Stimulated activated naive CD4-positive, alpha-beta T cell treated with Interleukin-2 at 50 U/mL for 16 hours (primary cell): ENCODE results near the gene RUNDC1.

Experiments used
- DNase-seq: peaks from one replicate; lab custom pipeline; 2025; lab: John Stamatoyannopoulos, UW

Gene RUNDC1

DNA sequence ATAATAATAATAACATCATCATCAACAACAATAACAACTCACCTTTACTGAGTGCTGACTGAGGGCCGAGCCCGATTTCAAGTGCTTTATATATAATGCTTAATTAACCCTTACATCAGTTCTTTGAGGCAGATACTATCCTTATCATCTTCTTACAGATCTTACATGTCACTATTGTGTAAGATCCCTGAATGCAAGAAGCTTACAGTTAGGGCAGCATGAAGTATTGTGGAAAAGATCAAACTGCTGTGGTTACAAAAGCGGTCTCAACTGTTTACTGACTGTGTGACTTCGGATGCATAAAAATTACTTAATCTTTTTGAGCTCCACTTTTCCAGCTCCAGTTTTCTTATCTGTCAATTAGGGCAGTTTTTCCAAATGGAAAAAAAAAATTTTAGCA, 38.6 kb downstream of the RUNDC1 start:
- no peak for DNase-seq

DNA sequence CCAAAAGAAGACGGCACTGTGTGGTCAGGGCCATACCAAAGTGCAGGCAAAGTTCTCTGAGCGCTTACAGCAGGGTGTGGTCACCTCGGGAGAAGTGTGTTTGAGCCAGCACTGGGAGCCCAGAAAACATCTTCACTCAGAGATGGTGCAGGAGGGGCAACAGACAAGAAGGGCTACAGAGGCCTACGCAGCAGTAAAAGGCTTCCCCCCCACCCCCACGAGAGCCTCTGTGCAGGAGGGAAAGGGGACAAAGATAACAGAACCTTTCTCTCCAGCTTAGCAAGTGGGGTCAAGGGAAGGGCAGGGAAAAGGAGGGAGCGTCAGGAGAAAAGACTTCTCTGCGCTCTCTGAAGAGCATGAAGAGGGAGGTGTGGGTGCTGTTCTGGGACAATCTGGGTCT, 39.1 kb downstream of the RUNDC1 start:
- no peak for DNase-seq

DNA sequence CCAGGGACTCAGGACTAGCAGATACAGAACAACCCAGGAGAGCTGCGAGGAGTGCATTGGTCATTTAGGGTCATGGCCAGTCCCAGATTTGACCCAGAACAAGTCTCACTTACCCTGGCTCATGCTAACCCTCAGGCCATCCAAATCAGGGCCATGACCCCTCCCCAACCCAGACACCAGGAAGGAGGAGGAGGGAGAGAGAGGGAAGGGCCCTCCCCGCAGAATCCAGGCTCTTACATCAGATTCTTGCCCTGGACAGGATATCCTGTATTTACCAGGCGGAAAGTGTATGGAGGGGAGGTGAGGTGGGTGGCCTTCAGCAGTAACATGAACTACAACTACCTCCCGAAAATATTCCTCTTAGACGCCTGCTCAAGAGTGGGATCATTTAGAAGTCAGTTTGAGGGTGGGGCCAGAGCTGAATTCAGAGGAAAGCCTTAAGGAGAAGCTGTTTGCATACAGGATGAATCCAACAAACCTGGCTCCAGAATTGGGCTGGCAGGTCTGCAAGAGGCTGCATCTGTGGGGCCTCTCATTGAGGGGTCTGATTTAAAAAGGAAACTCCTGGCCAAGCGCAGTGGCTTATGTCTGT, 39.8 kb downstream of the RUNDC1 start:
- DNase-seq: no peak

DNA sequence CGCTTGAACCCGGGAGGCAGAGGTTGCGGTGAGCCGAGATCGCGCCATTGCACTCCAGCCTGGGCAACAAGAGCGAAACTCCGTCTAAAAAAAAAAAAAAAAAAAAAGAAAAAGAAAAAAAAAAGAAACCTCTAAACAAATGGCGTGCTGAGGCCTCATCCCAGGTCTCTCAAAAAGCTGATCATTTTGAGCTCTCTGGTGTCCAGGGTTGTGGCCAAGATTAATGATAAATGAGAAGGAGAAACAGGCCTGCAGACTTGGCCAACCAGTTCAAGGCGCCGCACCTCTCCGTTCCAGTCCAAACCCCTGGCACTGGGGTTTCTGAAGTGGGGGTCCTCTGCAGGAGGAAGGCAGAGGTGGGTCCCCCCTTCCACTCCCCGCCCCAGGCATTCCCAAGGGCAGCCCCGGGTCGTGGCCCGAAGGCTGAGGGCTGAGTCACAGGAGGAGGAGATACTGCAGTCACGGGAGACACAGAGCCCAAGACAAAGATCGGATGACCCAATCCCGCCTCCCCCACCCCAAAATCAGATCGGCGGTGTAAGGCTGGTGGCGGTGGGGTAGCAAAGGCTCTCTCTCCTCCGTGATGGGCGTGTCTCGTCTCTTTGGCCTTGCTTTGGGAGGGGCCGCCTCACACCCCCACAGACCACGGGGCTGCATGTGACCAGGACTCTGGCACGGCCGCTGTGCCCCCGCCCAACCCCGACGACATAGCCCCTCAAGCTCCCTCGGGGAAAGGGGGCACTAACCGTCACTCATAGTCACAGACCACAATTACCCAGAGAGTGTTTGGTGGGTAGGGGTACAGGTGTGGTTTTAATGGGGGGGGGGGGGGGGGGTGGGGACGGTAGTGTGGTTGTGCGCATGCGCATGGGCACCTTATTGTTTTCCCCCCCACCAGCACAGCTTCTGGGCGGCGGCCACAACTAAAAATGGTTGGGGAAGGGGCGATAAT, 40.7 kb downstream of the RUNDC1 start:
- DNase-seq: peak; percentile 48

DNA sequence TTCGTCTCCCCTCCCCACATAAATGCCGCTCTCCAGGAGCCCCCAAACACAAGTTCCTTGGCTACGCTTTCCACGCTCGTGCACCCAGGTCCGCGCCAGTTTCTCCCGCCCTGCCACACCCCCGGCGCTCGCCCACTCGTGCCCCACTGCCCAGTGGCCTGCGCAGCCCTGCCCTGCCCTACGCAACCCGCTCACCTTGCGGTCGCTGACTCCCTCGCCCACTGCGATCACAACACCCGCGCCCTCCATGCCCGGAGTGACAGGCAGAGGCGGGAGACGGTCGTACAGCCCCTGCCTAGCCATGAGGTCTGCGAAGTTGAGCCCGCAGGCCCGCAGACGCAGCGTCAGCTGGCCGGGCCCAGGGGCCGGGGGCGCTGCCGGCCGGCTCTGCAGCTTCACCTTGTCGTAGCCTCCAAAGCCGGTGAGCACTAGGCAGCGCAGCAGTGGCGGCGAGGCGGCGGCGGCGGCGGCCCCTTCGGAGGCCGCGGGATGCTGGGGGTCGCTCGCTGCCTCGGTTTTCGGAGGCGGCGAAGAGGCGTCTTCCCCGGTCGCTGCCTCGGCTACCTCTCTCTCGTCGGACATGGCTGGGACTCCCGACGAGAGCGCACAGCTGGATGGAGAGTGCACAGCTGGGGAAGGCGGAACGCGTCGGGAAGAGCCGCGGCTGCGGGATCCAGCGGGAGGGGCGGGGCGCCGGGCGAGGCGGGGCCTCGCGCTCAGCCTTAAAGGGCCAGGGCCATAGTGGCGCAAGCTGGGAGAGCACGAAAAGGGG, 41.6 kb downstream of the RUNDC1 start, which contains the start of gene VAT1:
Gene VAT1, minus strand, starts transcription at position 645 of the 772 bp plus-strand sequence. Its CDS starts 63 bp downstream, at position 582.
- peak; percentile 61 for DNase-seq

DNA sequence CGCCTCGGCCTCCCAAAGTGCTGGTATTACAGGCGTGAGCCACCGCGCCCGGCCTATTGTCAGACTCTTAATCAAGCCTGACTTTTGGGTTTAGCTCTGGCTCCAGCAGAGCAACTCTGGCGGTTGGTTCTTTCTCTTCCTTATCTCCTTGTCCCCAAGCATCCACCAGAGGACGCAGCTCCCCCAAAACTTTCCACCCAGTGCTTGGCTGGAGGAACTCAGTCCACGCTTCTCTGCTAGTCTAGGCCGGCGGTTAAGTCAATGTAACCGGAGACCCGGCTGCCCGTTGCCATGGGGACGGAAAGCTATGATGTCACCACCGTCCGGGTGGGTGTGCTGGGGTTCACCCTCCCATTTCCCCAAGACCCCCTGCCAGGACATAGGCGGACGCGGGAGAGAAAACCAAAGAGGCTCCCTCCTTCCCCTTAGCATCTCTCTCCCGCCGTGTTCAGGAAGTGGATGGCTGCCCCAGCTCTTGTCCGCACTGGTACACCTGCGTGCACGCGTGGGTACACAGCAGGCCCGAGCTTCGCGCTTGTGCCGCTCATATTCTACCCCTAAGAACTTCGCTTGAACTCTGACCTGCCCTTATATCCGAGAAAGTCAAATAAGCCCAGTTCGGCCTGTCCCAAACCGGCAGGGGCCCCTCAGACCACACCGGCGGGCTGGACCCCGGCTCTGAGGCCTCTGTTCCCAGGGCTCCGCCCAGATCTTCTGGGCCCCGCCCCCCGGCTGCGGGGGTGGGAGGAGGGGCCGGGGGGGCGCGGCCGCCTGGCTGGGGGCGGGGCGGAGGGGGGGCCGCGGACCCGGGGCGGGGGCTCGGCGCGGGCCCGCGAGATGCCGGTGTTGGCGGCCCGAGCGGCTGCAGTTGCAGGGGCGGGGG, 44.3 kb downstream of the RUNDC1 start, which contains the start of gene RND2:
Gene RND2, plus strand, starts transcription at position 825 of the 883 bp plus-strand sequence. CDS start 117 bp downstream, outside the sequence.
- DNase-seq: peak; percentile 75

DNA sequence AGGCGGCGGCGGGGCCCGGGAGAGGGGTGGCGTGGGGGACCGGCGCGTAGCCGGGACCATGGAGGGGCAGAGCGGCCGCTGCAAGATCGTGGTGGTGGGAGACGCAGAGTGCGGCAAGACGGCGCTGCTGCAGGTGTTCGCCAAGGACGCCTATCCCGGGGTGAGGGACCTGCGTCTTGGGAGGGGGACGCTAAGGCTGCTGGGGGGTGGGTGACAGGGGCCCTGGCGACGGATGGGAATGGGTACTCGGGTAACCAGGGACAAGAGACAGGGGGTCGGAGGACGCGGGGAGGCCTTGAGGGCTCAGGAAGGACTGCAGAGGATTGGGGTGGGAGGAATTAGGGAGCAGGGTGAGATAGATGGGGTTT, 44.9 kb downstream of the RUNDC1 start:
- DNase-seq: no peak

DNA sequence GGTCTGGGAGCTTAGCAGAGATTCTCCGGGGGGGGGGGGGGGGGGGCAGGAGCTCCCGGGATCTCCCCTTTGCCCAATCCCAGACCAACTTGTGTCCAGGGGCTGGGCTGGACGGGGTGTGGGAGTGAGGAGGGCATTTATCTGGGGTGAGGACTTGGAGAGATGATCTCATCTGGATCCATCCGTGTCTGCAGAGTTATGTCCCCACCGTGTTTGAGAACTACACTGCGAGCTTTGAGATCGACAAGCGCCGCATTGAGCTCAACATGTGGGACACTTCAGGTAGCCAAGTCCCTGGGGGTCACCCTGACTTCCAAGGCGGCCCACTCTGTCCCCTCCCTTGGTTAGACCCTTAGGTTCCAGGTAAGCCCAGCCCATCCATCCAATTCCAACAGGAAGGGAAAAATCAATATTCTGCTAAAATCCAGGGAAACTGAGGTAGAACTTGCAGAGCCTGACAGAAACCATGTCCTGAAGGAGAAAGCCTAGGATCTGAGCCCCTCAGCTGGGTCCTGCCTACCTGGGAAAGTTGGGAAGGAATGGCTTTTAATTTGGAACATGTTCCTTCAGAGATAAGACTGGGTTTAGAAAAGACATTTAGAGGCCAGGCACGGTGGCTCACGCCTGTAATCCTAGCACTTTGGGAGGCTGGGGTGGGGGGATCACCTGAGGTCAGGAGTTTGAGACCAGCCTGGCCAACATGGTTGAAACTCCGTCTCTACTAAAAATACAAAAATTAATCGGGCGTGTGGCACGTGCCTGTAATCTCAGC, 45.6 kb downstream of the RUNDC1 start:
- no peak for DNase-seq

DNA sequence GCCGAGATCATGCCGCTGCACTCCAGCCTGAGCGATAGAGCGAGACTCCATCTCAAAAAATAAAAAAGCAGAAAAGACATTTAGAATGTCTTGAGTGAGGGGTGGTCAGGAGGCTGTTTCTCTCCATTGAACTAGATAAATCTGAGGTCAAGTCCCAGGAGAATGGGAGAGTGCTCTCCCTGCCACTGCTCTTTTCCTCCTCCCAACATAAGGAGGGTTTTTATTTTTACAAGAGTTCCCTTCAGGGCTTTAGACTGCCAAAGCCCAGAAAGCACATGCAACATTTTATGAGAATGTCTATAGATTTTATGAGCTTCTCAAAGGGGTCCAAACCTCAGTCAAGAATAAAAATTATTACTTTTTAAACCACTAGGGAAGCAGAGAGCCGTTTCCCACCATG, 46.2 kb downstream of the RUNDC1 start:
- DNase-seq: no peak

DNA sequence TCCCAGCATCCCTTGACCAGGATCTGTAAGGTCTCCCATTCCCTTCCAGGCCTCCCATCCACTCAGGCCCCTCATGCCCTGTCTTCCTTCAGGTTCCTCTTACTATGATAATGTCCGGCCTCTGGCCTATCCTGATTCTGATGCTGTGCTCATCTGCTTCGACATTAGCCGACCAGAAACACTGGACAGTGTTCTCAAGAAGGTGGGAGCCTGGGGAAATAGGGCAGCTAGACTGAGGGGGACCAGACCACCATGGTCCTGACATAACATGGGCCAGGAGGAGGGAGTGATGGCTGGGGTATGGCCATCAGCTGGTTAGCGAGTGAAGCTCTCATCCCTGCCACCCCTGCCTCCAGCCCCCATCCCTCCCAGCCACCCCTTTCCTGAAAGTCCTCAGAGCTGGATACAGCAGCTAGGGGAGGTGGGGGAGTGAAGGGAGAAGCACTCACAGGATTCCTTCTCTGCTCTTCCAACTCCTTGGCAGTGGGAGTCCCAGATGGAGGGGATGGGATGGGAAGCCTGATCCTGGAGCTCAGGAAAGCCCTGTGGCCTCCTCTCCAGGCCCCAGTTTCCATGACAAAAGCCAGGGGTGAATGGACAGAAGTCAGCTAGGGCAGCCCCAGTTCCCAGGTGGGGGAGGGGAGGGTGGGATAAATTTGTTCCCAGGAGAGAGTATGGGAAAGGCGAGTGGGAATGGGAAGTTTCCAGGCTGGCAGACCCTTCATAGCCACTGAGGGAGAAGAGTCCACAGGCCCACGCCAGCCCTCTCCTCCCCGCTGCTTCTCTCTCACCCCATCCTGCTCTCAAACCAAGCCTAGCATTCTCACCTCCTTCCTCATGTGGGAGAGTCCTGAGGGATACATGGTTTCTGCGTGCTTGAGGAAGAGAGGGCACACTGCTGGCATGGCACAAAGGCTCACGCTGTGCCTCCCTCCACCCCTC, 47.0 kb downstream of the RUNDC1 start:
- no peak for DNase-seq

DNA sequence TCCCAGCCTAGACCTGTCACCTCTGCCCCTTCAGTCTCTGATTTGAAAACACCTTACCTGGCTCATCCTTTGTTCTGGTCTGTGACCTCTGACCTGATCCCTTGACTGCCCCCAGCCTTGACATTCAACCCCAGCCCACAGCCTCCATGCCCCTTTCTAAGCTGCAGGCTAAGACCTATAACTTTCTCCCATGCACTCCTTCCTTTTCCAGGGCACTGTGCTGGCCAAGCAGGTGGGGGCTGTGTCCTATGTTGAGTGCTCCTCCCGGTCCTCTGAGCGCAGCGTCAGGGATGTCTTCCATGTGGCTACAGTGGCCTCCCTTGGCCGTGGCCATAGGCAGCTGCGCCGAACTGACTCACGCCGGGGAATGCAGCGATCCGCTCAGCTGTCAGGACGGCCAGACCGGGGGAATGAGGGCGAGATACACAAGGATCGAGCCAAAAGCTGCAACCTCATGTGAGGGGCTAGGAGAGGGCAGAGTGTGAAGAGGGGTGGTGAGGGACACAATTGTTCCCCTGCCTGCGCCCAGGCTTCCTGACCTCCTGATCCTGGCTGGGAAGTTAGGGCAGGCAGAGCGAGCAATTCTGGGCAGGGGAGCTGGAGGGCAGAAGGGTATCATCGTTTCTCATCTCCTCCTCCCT, 48.0 kb downstream of the RUNDC1 start:
- DNase-seq: no peak

DNA sequence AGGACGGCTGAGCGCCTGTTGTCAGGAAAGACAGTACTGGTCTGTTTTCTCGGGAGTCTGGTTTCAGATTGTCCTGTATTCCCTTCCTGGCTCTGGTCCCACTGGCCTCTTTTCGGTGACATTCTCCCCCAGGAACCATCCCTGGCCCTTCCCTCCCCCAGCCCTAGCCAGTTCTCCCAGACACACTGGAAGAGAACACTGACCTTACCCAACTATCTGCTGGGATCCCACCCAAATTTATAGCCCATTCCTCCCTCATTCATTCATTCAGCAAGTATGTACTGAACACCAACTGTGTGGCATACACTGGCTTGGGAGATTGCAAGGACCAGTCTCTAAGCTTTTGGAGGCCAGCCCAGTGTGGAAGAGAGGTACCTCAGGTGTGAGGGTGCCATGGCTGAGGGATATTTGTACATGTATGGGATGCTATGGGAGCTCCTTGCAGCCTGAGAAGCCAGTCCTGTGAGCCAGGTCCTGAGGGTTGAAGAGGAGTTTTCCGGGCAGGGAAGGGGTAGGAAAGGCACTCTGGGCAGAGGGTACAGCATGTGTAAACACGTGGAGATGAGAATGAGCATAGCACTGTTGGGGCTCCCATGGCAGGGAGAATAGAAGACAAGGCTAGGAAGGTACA, 49.9 kb downstream of the RUNDC1 start:
- no peak for DNase-seq

DNA sequence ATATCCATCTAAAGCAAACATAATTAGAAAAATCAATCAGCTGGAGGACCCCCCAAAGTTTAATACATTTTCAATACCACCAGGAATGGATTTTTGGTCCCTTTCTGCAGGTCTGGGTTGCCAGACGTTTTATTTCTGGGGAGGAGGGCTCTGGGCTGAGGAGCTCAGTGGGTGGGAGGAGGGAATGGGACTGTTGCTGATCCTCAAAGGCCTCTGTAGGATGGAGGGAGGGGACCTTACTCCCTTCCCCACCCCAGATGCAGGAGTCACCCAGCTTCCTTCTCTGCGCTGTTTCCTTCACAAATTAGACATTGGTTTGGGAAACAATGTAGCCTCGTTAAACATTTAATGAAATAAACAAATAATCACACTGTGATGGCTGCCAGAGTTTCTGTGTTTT, 51.3 kb downstream of the RUNDC1 start:
- DNase-seq: no peak

DNA sequence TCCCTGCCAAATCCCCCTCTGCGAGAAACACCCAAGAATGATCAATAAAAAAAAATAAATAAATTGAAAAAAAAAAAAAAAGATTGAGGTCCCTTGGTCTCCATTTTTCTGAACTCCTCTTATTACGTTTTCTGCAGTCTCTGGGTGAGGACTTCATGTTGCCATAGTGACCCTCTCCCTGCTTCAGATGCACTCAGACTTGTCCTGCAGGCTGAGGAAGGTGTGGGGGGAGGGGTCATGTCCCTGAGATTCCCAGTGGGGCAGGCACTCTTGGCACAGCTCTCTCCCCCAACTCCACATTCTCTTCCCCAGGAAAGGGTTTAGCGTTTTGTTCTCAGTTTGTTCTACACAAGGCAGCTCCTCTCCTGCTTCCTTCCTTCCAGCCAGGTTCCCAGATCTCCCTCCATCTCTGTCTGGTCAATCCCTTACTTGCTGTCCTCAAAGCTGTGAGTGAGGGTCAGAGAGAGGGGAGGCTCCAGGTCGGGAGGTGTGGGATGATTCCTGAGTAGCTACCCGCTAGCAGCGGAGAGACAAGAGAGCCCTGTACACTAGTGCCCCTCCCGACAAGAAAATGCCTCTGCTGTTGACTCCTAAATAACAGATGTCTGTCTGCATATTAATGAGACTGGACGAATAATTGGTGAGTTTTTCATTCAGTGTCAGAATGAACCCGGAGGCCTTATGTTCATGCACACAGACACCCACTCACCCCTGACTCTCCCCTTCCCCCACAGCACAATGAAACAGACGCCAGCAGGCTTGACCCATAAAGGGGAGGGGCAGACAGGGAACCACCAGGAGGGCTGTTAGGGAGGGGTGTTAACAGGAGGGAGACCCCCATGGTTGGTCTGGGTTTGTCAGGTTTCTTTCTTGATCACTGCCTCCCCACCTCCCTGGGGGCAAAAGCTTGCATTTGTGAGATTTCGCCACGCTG, 53.9 kb downstream of the RUNDC1 start:
- DNase-seq: no peak

DNA sequence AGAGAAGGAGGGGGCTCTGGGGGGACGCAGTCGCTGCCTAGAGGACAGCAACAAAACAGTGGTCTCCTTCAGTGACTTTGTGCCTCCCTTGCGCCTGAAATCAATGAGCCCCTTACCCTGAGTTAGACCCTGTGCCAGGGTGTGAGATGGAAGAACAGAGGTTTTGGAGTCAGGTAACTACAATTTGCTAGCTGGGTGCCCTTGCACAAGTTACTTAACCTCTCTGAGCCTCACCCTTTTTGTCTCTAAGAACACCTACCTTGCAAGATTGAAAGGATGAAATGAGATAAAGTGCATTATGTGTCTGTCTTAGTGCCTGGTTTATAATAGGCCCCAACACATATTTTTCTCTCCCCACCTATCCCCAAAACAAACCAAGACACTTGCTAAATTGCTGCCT, 54.5 kb downstream of the RUNDC1 start:
- no peak for DNase-seq

DNA sequence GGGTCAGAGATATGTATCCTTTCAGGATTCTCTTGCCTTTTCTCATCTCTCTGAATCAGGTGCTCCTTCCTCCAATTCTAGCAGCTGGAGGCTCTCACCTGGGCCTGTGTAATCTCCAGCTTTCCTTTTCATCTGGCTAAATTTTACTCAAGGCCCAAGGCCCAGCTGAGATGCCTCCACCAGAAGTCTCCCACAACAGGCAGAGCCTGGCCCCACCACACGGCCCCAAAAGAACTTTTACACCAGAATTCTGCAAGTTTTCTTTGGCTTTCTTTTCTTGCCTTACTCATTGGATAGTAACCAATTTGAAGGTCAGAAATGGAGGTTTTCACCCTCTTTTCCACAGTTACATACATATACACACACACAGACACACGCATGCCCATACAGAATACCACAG, 59.3 kb downstream of the RUNDC1 start:
- no peak for DNase-seq

DNA sequence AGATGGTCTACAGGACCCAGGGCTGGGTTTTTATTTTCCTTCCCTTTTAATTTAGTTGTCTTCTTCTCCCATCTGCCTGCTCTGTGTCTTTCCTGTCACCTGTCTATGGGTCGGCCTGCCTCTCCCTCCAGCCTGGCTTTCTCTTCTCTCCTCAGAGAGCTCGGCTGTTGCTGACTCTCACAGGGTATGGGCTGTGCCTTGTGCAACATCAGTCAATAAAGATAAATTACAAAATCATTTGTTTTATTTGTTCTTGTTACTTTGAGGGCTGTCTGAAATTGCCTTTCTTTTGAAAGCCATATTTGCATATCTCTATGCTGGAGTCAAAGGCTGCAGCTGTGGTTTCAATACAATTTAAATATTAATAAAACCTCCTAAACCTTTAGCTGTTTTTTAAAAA, 60.3 kb downstream of the RUNDC1 start:
- DNase-seq: no peak
